ENCODE results near the gene PDHX.

PDHX gene

GRCh38 chr11:34944692-34945091 is 28.3 kb downstream of the PDHX start:
- TF ChIP-seq TEAD4 (IDR thresholded peaks at IDR 0.05) (no peak), REST (IDR thresholded peaks at IDR 0.05; ENCODE audit: low read depth) (no peak), EP300 (IDR thresholded peaks at IDR 0.05; ENCODE audit: borderline replicate concordance) (no peak), CEBPB (IDR thresholded peaks at IDR 0.05) (no peak), NFIC (IDR thresholded peaks at IDR 0.05) (no peak), ZBTB7A (IDR thresholded peaks at IDR 0.05; ENCODE audit: low read depth) (no peak), EGR1 (IDR thresholded peaks at IDR 0.05) (no peak), CREB1 (IDR thresholded peaks at IDR 0.05; ENCODE audit: low read depth) (no peak), YY1 (IDR thresholded peaks at IDR 0.05; ENCODE audit: low read depth) (no peak), RAD21 (IDR thresholded peaks at IDR 0.05; ENCODE audit: low read depth) (no peak), TAF1 (IDR thresholded peaks at IDR 0.05; ENCODE audit: low read depth) (no peak), FOXM1 (IDR thresholded peaks at IDR 0.05; ENCODE audit: borderline replicate concordance, low read depth) (no peak)

GRCh38 chr11:34948696-34949095 is 32.3 kb downstream of the PDHX start:
- TF ChIP-seq EGR1 (IDR thresholded peaks at IDR 0.05) = no peak
- no peak for TF ChIP-seq USF1 (IDR thresholded peaks at IDR 0.05)
- no peak for TF ChIP-seq MAX (IDR thresholded peaks at IDR 0.05)
- TF ChIP-seq TCF12 (IDR thresholded peaks at IDR 0.05; ENCODE audit: low read depth) = no peak
- no peak for TF ChIP-seq TAF1 (IDR thresholded peaks at IDR 0.05; ENCODE audit: low read depth)
- no peak for TF ChIP-seq ZBTB7A (IDR thresholded peaks at IDR 0.05; ENCODE audit: low read depth)
- TF ChIP-seq EP300 (IDR thresholded peaks at IDR 0.05; ENCODE audit: borderline replicate concordance) = no peak
- no peak for TF ChIP-seq CEBPB (IDR thresholded peaks at IDR 0.05)
- no peak for TF ChIP-seq NFIC (IDR thresholded peaks at IDR 0.05)

GRCh38 chr11:34953955-34954354 is 37.5 kb downstream of the PDHX start:
- TF ChIP-seq TEAD4 (IDR thresholded peaks at IDR 0.05) (no peak), MAX (IDR thresholded peaks at IDR 0.05) (no peak), TCF12 (IDR thresholded peaks at IDR 0.05; ENCODE audit: low read depth) (no peak), EGR1 (IDR thresholded peaks at IDR 0.05) (no peak), CEBPB (IDR thresholded peaks at IDR 0.05) (no peak), ZBTB7A (IDR thresholded peaks at IDR 0.05; ENCODE audit: low read depth) (no peak)

- TF ChIP-seq RAD21 (IDR thresholded peaks at IDR 0.05; ENCODE audit: low read depth) = no peak
- no peak for TF ChIP-seq NFIC (IDR thresholded peaks at IDR 0.05)
- no peak for TF ChIP-seq EP300 (IDR thresholded peaks at IDR 0.05; ENCODE audit: borderline replicate concordance)
- TF ChIP-seq EGR1 (IDR thresholded peaks at IDR 0.05) = no peak
- TF ChIP-seq TCF12 (IDR thresholded peaks at IDR 0.05; ENCODE audit: low read depth) = no peak
- no peak for TF ChIP-seq CREB1 (IDR thresholded peaks at IDR 0.05; ENCODE audit: low read depth)
- TF ChIP-seq TEAD4 (IDR thresholded peaks at IDR 0.05) = no peak
Observed at GRCh38 chr11:34957206-34957605, 40.8 kb downstream of the PDHX start.

GRCh38 chr11:34957606-34958005 is 41.2 kb downstream of the PDHX start:
- TF ChIP-seq REST (IDR thresholded peaks at IDR 0.05; ENCODE audit: low read depth) (no peak), CREB1 (IDR thresholded peaks at IDR 0.05; ENCODE audit: low read depth) (no peak), TEAD4 (IDR thresholded peaks at IDR 0.05) (no peak), CEBPB (IDR thresholded peaks at IDR 0.05) (no peak), EP300 (IDR thresholded peaks at IDR 0.05; ENCODE audit: borderline replicate concordance) (no peak), RAD21 (IDR thresholded peaks at IDR 0.05; ENCODE audit: low read depth) (no peak), USF1 (IDR thresholded peaks at IDR 0.05) (no peak), TCF12 (IDR thresholded peaks at IDR 0.05; ENCODE audit: low read depth) (no peak), YY1 (IDR thresholded peaks at IDR 0.05; ENCODE audit: low read depth) (no peak), FOXM1 (IDR thresholded peaks at IDR 0.05; ENCODE audit: borderline replicate concordance, low read depth) (no peak), TAF1 (IDR thresholded peaks at IDR 0.05; ENCODE audit: low read depth) (no peak), EGR1 (IDR thresholded peaks at IDR 0.05) (no peak), ZBTB7A (IDR thresholded peaks at IDR 0.05; ENCODE audit: low read depth) (no peak), NFIC (IDR thresholded peaks at IDR 0.05) (no peak), MAX (IDR thresholded peaks at IDR 0.05) (no peak)

GRCh38 chr11:34959770-34960169 is 43.4 kb downstream of the PDHX start:
- TF ChIP-seq EP300 (IDR thresholded peaks at IDR 0.05; ENCODE audit: borderline replicate concordance) (no peak), CREB1 (IDR thresholded peaks at IDR 0.05; ENCODE audit: low read depth) (no peak), USF1 (IDR thresholded peaks at IDR 0.05) (no peak), TCF12 (IDR thresholded peaks at IDR 0.05; ENCODE audit: low read depth) (no peak), NFIC (IDR thresholded peaks at IDR 0.05) (no peak)

Measured in Ishikawa (cell line).